HepG2 (cell line): ENCODE results near the gene ZNF691.

ENCODE experiments used
- BHLHE40 ChIP-seq: IDR thresholded peaks from 2 replicates; pipeline ENCODE4 v1.6.1; 2011; ENCODE audit warnings: low read length, improper control_type of control experiment
- GATA4 ChIP-seq: sonication (generic); IDR thresholded peaks from 2 replicates; pipeline ENCODE4 v1.6.1; 2016; ENCODE audit warnings: antibody characterized with exemption, low read depth, borderline replicate concordance
- SAFB2 ChIP-seq: sonication (generic); formaldehyde crosslinking; IDR thresholded peaks from 2 replicates; pipeline ENCODE4 v1.5.1; 2020; ENCODE audit warnings: missing genetic modification reagents, low read depth, mild to moderate bottlenecking, borderline replicate concordance
- TF ChIP-seq, protein P1 (sequence below): sonication (generic); formaldehyde crosslinking; IDR thresholded peaks from 2 replicates; pipeline ENCODE4 v1.4.0; 2020; ENCODE audit warnings: missing genetic modification reagents
- TF ChIP-seq, protein P2 (sequence below): sonication (generic); formaldehyde crosslinking; IDR thresholded peaks from 2 replicates; pipeline ENCODE4 v1.5.0; 2020; ENCODE audit warnings: mild to moderate bottlenecking, missing genetic modification reagents, moderate library complexity

DNA sequence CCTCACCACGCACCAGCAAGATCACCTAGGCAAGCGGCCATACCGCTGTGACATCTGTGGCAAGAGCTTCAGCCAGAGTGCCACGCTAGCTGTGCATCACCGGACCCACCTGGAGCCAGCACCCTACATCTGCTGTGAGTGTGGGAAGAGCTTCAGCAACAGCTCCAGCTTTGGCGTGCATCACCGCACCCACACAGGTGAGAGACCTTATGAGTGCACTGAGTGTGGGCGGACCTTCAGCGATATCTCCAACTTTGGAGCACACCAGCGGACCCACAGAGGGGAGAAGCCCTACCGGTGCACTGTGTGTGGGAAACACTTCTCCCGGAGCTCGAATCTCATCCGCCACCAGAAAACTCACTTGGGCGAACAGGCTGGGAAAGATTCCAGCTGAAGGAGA lies 5.0 kb downstream of the ZNF691 start:
- TF ChIP-seq, protein P1, sequence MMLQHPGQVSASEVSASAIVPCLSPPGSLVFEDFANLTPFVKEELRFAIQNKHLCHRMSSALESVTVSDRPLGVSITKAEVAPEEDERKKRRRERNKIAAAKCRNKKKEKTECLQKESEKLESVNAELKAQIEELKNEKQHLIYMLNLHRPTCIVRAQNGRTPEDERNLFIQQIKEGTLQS (CRISPR knock-in tag) = no peak
- TF ChIP-seq GATA4 (no peak), SAFB2 (CRISPR knock-in tag) (no peak), BHLHE40 (no peak)
- TF ChIP-seq, protein P2, sequence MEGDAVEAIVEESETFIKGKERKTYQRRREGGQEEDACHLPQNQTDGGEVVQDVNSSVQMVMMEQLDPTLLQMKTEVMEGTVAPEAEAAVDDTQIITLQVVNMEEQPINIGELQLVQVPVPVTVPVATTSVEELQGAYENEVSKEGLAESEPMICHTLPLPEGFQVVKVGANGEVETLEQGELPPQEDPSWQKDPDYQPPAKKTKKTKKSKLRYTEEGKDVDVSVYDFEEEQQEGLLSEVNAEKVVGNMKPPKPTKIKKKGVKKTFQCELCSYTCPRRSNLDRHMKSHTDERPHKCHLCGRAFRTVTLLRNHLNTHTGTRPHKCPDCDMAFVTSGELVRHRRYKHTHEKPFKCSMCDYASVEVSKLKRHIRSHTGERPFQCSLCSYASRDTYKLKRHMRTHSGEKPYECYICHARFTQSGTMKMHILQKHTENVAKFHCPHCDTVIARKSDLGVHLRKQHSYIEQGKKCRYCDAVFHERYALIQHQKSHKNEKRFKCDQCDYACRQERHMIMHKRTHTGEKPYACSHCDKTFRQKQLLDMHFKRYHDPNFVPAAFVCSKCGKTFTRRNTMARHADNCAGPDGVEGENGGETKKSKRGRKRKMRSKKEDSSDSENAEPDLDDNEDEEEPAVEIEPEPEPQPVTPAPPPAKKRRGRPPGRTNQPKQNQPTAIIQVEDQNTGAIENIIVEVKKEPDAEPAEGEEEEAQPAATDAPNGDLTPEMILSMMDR (CRISPR knock-in tag) = no peak
